Fibroblast of peridontal ligament (primary cell): ENCODE results near the gene MYOD1.

Source experiments
- DNase-seq: peaks from one replicate; pipeline ENCODE4 v3.0.0-alpha.2; 2010; ENCODE audit errors: extremely low read depth

MYOD1 gene

DNA sequence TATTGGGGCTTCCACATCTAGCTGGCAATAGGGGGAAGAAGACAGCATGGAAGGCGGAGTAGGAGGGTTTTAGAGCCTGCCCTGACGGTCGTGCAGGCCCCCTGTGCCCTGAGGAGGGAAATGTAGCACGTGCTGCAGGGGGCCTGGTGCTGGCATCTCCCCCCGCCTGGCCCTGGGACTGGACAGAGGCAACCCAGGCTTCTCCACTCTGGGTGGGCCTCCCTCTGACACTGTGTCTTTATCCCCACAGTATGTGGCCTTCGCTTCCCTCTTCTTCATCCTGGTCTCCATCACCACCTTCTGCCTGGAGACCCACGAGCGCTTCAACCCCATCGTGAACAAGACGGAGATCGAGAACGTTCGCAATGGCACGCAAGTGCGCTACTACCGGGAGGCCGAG is 52.0 kb downstream of the MYOD1 start:
- DNase-seq: no peak
